ENCODE measurements around the gene IFNG-AS1.

The IFNG-AS1 gene

GRCh38 chr12:68007033-68007432, 17.8 kb downstream of the IFNG-AS1 start:
- Mint-ChIP-seq H3K27me3 (no peaks in the 10 kb centered on the region), H3K4me1 (peaks cover 15 to 21% of the 10 kb centered on the region in 2 donors), H3K9me3 (no peaks in the 10 kb centered on the region), H3K36me3 (peaks cover 9 to 13% of the 10 kb centered on the region in 2 donors), H3K27ac (no peak overlapping the region), H3K4me3 (no peak overlapping the region)
- ATAC-seq (replicated peaks), result no peak
- no peak for DNase-seq

GRCh38 chr12:68007466-68007865, 18.2 kb downstream of the IFNG-AS1 start:
- no peak overlapping the region for H3K27ac Mint-ChIP-seq
- DNase-seq, result no peak
- peaks cover 19 to 26% of the 10 kb centered on the region in 2 donors for H3K4me1 Mint-ChIP-seq
- H3K36me3 Mint-ChIP-seq, result peaks cover 9 to 13% of the 10 kb centered on the region in 2 donors
- H3K27me3 Mint-ChIP-seq, result no peaks in the 10 kb centered on the region
- ATAC-seq (replicated peaks), result no peak
- no peaks in the 10 kb centered on the region for H3K9me3 Mint-ChIP-seq
- no peak overlapping the region for H3K4me3 Mint-ChIP-seq

GRCh38 chr12:68011206-68011881, 22.1 kb downstream of the IFNG-AS1 start:
- no peaks in the 10 kb centered on the region for H3K9me3 Mint-ChIP-seq
- peaks cover 23 to 33% of the 10 kb centered on the region in 2 donors for H3K4me1 Mint-ChIP-seq
- peaks cover 6 to 11% of the 10 kb centered on the region in 2 donors for H3K36me3 Mint-ChIP-seq
- DNase-seq (no peak), ATAC-seq (replicated peaks) (no peak)
- no peaks in the 10 kb centered on the region for H3K27me3 Mint-ChIP-seq
- H3K4me3 Mint-ChIP-seq, result no peak overlapping the region
- no peak overlapping the region for H3K27ac Mint-ChIP-seq

GRCh38 chr12:68011882-68012207, 22.6 kb downstream of the IFNG-AS1 start:
- peaks cover 23 to 33% of the 10 kb centered on the region in 2 donors for H3K4me1 Mint-ChIP-seq
- no peaks in the 10 kb centered on the region for H3K9me3 Mint-ChIP-seq
- peaks cover 6 to 13% of the 10 kb centered on the region in 2 donors for H3K36me3 Mint-ChIP-seq
- H3K27me3 Mint-ChIP-seq, result no peaks in the 10 kb centered on the region
- H3K27ac Mint-ChIP-seq, result no peak overlapping the region
- ATAC-seq (replicated peaks) (no peak), DNase-seq (no peak)
- no peak overlapping the region for H3K4me3 Mint-ChIP-seq

GRCh38 chr12:68012712-68013111, 23.5 kb downstream of the IFNG-AS1 start:
- peaks cover 9 to 19% of the 10 kb centered on the region in 2 donors for H3K36me3 Mint-ChIP-seq
- peaks cover 23 to 33% of the 10 kb centered on the region in 2 donors for H3K4me1 Mint-ChIP-seq
- H3K27ac Mint-ChIP-seq, result no peak overlapping the region
- peak; percentile 83 to 87 for ATAC-seq (replicated peaks)
- no peaks in the 10 kb centered on the region for H3K27me3 Mint-ChIP-seq
- H3K4me3 Mint-ChIP-seq, result peak overlapping the region in 1 of 2 donors; percentile 3
- no peak for DNase-seq
- H3K9me3 Mint-ChIP-seq, result peaks cover 0 to 2% of the 10 kb centered on the region in 2 donors

- Mint-ChIP-seq H3K27me3 (no peaks in the 10 kb centered on the region), H3K27ac (no peak overlapping the region), H3K4me3 (no peak overlapping the region), H3K36me3 (peaks cover 9 to 19% of the 10 kb centered on the region in 2 donors), H3K9me3 (peaks cover 0 to 2% of the 10 kb centered on the region in 2 donors), H3K4me1 (peaks cover 23 to 33% of the 10 kb centered on the region in 2 donors)
- ATAC-seq (replicated peaks) (no peak), DNase-seq (no peak)
Observed at GRCh38 chr12:68013181-68013580, 23.9 kb downstream of the IFNG-AS1 start.

- peaks cover 0 to 2% of the 10 kb centered on the region in 2 donors for H3K9me3 Mint-ChIP-seq
- no peak overlapping the region for H3K27ac Mint-ChIP-seq
- DNase-seq, result no peak
- ATAC-seq (replicated peaks), result no peak
- H3K36me3 Mint-ChIP-seq, result peaks cover 15 to 29% of the 10 kb centered on the region in 2 donors
- no peaks in the 10 kb centered on the region for H3K27me3 Mint-ChIP-seq
- peaks cover 18 to 33% of the 10 kb centered on the region in 2 donors for H3K4me1 Mint-ChIP-seq
- no peak overlapping the region for H3K4me3 Mint-ChIP-seq
Observed at GRCh38 chr12:68016136-68016535, 26.9 kb downstream of the IFNG-AS1 start.

- Mint-ChIP-seq H3K27ac (no peak overlapping the region), H3K36me3 (peaks cover 22 to 34% of the 10 kb centered on the region in 2 donors), H3K4me1 (peaks cover 3 to 11% of the 10 kb centered on the region in 2 donors), H3K9me3 (peaks cover 0 to 2% of the 10 kb centered on the region in 2 donors), H3K27me3 (no peaks in the 10 kb centered on the region), H3K4me3 (no peak overlapping the region)
- no peak for DNase-seq
- no peak for ATAC-seq (replicated peaks)
Observed at GRCh38 chr12:68018315-68018714, 29.1 kb downstream of the IFNG-AS1 start.

- no peak overlapping the region for H3K4me3 Mint-ChIP-seq
- no peak for ATAC-seq (replicated peaks)
- no peaks in the 10 kb centered on the region for H3K27me3 Mint-ChIP-seq
- H3K36me3 Mint-ChIP-seq, result peaks cover 29 to 41% of the 10 kb centered on the region in 2 donors
- no peak for DNase-seq
- no peaks in the 10 kb centered on the region for H3K4me1 Mint-ChIP-seq
- H3K27ac Mint-ChIP-seq, result no peak overlapping the region
- H3K9me3 Mint-ChIP-seq, result peaks cover 0 to 2% of the 10 kb centered on the region in 2 donors
Observed at GRCh38 chr12:68020049-68020448, 30.8 kb downstream of the IFNG-AS1 start.

GRCh38 chr12:68020699-68021098, 31.5 kb downstream of the IFNG-AS1 start:
- H3K9me3 Mint-ChIP-seq, result peaks cover 0 to 2% of the 10 kb centered on the region in 2 donors
- peaks cover 29 to 41% of the 10 kb centered on the region in 2 donors for H3K36me3 Mint-ChIP-seq
- ATAC-seq (replicated peaks) (peak in 1 of 2 donors; percentile 27), DNase-seq (no peak)
- no peak overlapping the region for H3K27ac Mint-ChIP-seq
- H3K4me1 Mint-ChIP-seq, result no peaks in the 10 kb centered on the region
- H3K4me3 Mint-ChIP-seq, result no peak overlapping the region
- no peaks in the 10 kb centered on the region for H3K27me3 Mint-ChIP-seq

- no peak overlapping the region for H3K27ac Mint-ChIP-seq
- H3K4me3 Mint-ChIP-seq, result no peak overlapping the region
- no peaks in the 10 kb centered on the region for H3K27me3 Mint-ChIP-seq
- ATAC-seq (replicated peaks) (no peak), DNase-seq (no peak)
- peaks cover 15 to 40% of the 10 kb centered on the region in 2 donors for H3K36me3 Mint-ChIP-seq
- peaks cover 4 to 8% of the 10 kb centered on the region in 2 donors for H3K9me3 Mint-ChIP-seq
- peaks cover 4 to 11% of the 10 kb centered on the region in 2 donors for H3K4me1 Mint-ChIP-seq
Observed at GRCh38 chr12:68028647-68029046, 39.4 kb downstream of the IFNG-AS1 start.

- no peak for DNase-seq
- Mint-ChIP-seq H3K27me3 (no peaks in the 10 kb centered on the region), H3K27ac (no peak overlapping the region), H3K4me1 (peaks cover 9 to 20% of the 10 kb centered on the region in 2 donors), H3K4me3 (no peak overlapping the region), H3K36me3 (peaks cover 10 to 32% of the 10 kb centered on the region in 2 donors), H3K9me3 (peaks cover 4 to 8% of the 10 kb centered on the region in 2 donors)
- no peak for ATAC-seq (replicated peaks)
Observed at GRCh38 chr12:68030248-68030647, 41.0 kb downstream of the IFNG-AS1 start.

- DNase-seq (no peak), ATAC-seq (replicated peaks) (no peak)
- Mint-ChIP-seq H3K4me3 (no peak overlapping the region), H3K27ac (no peak overlapping the region), H3K9me3 (peaks cover 4 to 11% of the 10 kb centered on the region in 2 donors), H3K27me3 (no peaks in the 10 kb centered on the region), H3K36me3 (peaks cover 10 to 34% of the 10 kb centered on the region in 2 donors), H3K4me1 (peaks cover 9 to 21% of the 10 kb centered on the region in 2 donors)
Observed at GRCh38 chr12:68031174-68031573, 41.9 kb downstream of the IFNG-AS1 start.

GRCh38 chr12:68031881-68032739, 42.9 kb downstream of the IFNG-AS1 start:
- peak overlapping the region in 1 of 2 donors; percentile 10 for H3K4me3 Mint-ChIP-seq

More at GRCh38 chr12:68031881-68032739, 42.9 kb downstream of the IFNG-AS1 start:
- H3K27me3 Mint-ChIP-seq, result no peaks in the 10 kb centered on the region
- H3K36me3 Mint-ChIP-seq, result peaks cover 9 to 32% of the 10 kb centered on the region in 2 donors
- peak overlapping the region; percentile 75 for H3K27ac Mint-ChIP-seq
- DNase-seq (no peak), ATAC-seq (replicated peaks) (peak in 1 of 2 donors; percentile 39)
- peaks cover 9 to 26% of the 10 kb centered on the region in 2 donors for H3K4me1 Mint-ChIP-seq
- H3K9me3 Mint-ChIP-seq, result peaks cover 4 to 13% of the 10 kb centered on the region in 2 donors

Data from stimulated activated naive B cell treated with anti-CD40 and anti-IgM and Interleukin-4, amounts not matched to agents 10 μg/mL and 1 μg/mL and 100 μg/mL, for 72 hours (primary cell).